Bronchial epithelial cell (primary cell): ENCODE results near the gene TOPAZ1. TPM values are rescaled to one million over a fixed set of nuclear protein-coding genes. Genes with fewer than 3 reads are reported as not detected.

Source experiments
- DNase-seq: peaks from one replicate; pipeline ENCODE4 v3.0.0-alpha.2; 2010; ENCODE audit warnings: low read depth
- FAIRE-seq: peaks from 2 replicates; lab custom pipeline; 2011; peaks lifted over from hg19 to GRCh38; lab: Jason Lieb, UNC
- H3K27me3 ChIP-seq: 2 replicates; pipeline ENCODE4 v1.5.1; 2011; ENCODE audit warnings: low read length; ENCODE audit not compliant: control insufficient read depth, insufficient read depth
- H3K36me3 ChIP-seq: 2 replicates; pipeline ENCODE4 v1.5.1; 2011; ENCODE audit warnings: low read length; ENCODE audit not compliant: control insufficient read depth, insufficient read depth
- H3K4me3 ChIP-seq: 2 replicates; pipeline ENCODE4 v1.5.1; 2011; ENCODE audit warnings: mild to moderate bottlenecking, low read depth, low read length, control low read depth
- CTCF ChIP-seq: IDR thresholded peaks from 2 replicates; pipeline ENCODE4 v1.5.1; 2011; ENCODE audit warnings: mild to moderate bottlenecking, moderate library complexity, low read length, control low read depth, inconsistent platforms; ENCODE audit not compliant: insufficient read depth, severe bottlenecking
- total RNA-seq: library from RNA; depleted of rRNA; stranded (reverse); fragments of >200 nt; gene quantifications from 2 replicates; pipeline ENCODE4 v1.2.1, GENCODE V29; 2014

The TOPAZ1 gene
- total RNA-seq = not detected in 2 replicates

- FAIRE-seq = no peak
Observed at GRCh38 chr3:44241706-44242105, at the start of gene TOPAZ1. TSS of gene TOPAZ1 (plus strand) at chr3:44241886. CDS start at chr3:44242054, 168 bp downstream.

DNA sequence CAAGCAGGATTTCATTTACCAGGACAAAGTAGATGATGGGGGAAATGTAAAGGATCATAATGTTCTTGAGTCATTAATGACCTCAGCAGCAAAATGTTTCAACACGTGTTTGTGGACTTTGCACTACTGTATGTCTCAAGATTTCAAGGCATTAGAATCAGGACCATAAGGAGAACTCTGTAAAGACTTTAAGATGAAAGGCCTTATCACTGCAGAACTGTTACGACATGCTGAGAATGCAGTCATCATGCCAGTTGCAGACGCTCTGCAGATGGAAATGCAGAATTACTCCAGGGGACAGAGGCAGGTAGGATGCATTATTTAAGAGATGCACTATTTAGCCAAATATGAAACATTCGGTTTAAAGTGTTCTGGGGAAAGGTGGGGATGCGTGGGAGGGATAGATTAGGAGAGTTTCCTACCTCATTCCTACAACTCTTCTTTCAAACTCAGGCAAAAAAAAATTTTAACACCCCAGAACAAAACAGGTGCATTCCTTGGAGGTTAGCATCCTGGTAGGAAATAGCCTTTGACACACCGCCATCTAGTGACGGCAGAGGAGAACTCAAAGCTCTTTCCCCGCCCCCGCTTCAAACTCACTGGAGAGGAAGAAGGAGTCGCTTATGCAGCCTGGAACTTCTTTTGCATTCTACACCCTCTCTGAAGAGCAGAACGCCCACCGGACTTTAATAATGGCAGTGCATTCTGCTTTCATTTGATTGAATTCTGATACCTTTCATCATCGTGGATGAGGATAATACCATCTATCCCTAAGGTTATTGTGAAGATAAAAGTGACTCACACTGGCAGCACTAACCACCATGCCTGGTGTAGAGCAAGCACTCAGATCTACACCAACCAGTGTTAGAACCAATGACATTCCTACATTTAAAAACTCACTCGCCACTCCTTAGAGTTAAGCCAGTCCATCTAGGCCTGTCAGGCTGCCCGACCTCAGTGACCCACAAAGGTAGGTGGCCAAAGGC, 43.1 kb upstream of the TOPAZ1 start:
- no peaks in the 10 kb centered on the region for H3K36me3 ChIP-seq
- H3K4me3 ChIP-seq = no peak overlapping the region
- no peak for FAIRE-seq
- no peaks in the 10 kb centered on the region for H3K27me3 ChIP-seq
- peak; percentile 82 for TF ChIP-seq CTCF
- peak; percentile 69 for DNase-seq

More at GRCh38 chr3:44241706-44242105, at the start of gene TOPAZ1:
- Histone ChIP-seq H3K36me3 (no peaks in the 10 kb centered on the region), H3K27me3 (no peaks in the 10 kb centered on the region), H3K4me3 (no peak within 1 kb of the TSS)
- TF ChIP-seq CTCF = no peak
- no peak for DNase-seq

GRCh38 chr3:44206261-44206660, 35.4 kb upstream of the TOPAZ1 start:
- H3K4me3 ChIP-seq = no peak overlapping the region
- no peaks in the 10 kb centered on the region for H3K27me3 ChIP-seq
- FAIRE-seq (peak; percentile 13), DNase-seq (no peak)
- H3K36me3 ChIP-seq = no peaks in the 10 kb centered on the region
- TF ChIP-seq CTCF = no peak

GRCh38 chr3:44206862-44207652, 34.6 kb upstream of the TOPAZ1 start:
- DNase-seq (no peak), FAIRE-seq (no peak)
- TF ChIP-seq CTCF = no peak
- no peaks in the 10 kb centered on the region for H3K27me3 ChIP-seq
- H3K36me3 ChIP-seq = no peaks in the 10 kb centered on the region
- no peak overlapping the region for H3K4me3 ChIP-seq

- Histone ChIP-seq H3K4me3 (no peak overlapping the region), H3K36me3 (no peaks in the 10 kb centered on the region), H3K27me3 (no peaks in the 10 kb centered on the region)
- TF ChIP-seq CTCF = no peak
- DNase-seq (no peak), FAIRE-seq (no peak)
Observed at GRCh38 chr3:44208086-44208485, 33.6 kb upstream of the TOPAZ1 start.
